Measurements from ENCODE around the gene SLC6A13.

SLC6A13 gene

DNA sequence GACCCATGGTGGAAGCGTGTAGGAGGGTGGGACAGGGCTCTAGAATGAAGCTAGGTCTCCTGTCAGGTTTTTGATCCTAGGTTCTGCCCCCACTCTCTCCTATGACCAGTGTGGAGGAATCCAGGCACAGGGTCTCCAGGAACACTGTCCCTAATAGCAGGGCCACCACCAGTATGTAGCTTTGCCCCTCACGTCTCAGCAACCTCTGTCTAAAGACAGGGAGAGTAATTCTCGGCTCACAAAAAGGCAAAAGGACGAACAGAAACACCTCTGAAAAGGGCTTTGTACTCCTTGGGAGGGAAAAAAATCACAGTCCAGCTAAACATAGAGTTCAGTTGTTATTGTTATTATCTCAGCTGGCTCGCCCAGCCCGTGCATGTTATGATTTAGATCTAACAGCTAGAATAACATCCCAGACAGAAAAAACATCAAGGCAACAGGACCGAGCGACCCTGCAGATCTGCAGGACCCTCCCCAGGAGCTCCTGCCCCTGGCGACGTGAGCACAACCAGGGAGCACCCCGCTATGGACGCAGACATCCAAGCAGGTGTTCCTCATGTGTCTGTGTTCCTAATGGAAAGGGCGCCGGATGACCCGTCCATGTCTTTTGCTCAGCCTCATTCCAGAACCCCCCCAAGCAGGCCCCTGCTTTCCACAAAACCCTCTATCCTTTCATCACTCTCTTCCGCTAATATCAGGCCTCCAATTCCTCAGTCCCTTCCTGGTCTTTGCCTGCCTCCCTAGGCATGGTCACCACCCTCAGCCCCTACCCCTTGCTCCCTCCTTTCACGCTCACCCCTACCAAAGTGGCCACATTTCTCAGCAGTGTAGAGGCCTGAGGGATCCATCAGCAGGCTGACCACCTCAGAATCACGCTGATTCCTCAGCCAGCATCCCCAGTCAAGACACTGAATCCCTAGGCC is 34.5 kb downstream of the SLC6A13 start:
- DNase-seq (ENCODE audit: low read depth) = no peak
- TF ChIP-seq, protein P1, sequence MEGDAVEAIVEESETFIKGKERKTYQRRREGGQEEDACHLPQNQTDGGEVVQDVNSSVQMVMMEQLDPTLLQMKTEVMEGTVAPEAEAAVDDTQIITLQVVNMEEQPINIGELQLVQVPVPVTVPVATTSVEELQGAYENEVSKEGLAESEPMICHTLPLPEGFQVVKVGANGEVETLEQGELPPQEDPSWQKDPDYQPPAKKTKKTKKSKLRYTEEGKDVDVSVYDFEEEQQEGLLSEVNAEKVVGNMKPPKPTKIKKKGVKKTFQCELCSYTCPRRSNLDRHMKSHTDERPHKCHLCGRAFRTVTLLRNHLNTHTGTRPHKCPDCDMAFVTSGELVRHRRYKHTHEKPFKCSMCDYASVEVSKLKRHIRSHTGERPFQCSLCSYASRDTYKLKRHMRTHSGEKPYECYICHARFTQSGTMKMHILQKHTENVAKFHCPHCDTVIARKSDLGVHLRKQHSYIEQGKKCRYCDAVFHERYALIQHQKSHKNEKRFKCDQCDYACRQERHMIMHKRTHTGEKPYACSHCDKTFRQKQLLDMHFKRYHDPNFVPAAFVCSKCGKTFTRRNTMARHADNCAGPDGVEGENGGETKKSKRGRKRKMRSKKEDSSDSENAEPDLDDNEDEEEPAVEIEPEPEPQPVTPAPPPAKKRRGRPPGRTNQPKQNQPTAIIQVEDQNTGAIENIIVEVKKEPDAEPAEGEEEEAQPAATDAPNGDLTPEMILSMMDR (conservative IDR thresholded peaks at IDR 0.05; ENCODE audit: low read depth, low read length) = no peak
- no peak overlapping the region for H3K4me3 ChIP-seq (ENCODE audit: low read depth, low read length)

DNA sequence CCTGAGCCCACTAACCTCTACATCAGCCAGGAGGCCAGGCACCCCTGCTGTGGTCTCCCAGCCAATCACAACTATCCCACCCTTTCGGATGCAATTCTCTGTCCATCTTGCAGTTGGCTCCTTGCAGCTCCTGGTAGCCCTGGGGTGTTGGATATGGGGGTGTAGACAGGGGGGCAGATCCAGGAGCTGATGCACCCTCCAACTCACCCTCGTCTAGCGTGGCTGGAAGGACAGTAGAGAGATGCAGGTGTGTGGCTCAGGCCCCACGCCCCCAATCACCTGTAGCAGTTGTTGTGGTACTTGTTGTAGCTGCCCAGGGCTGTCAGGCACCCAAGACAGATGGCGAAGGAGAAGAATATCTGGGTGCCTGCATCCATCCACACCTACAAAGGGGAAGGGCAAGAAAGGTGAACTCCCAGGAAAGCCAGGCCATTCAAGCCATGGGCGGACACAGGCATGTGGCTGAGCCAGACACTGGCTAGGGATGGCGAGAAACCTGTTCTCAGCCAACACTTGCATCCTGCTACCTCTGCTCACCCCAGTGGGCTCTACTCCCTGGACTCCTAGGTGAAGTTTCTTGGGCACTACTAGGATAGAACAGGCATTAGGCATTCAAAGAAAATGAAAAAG is 35.2 kb downstream of the SLC6A13 start:
- TF ChIP-seq, protein P1 (conservative IDR thresholded peaks at IDR 0.05; ENCODE audit: low read depth, low read length) = no peak
- no peak overlapping the region for H3K4me3 ChIP-seq (ENCODE audit: low read depth, low read length)
- DNase-seq (ENCODE audit: low read depth) = no peak

- TF ChIP-seq, protein P1 (conservative IDR thresholded peaks at IDR 0.05; ENCODE audit: low read depth, low read length) = no peak
- no peak for DNase-seq (ENCODE audit: low read depth)
- H3K4me3 ChIP-seq (ENCODE audit: low read depth, low read length) = no peak overlapping the region
Measured at GRCh38 chr12:226401-226800, 36.2 kb downstream of the SLC6A13 start.

GRCh38 chr12:225012-225411 is 37.6 kb downstream of the SLC6A13 start:
- TF ChIP-seq, protein P1 (conservative IDR thresholded peaks at IDR 0.05; ENCODE audit: low read depth, low read length) = no peak
- H3K4me3 ChIP-seq (ENCODE audit: low read depth, low read length) = no peak overlapping the region
- DNase-seq (ENCODE audit: low read depth) = no peak

DNA sequence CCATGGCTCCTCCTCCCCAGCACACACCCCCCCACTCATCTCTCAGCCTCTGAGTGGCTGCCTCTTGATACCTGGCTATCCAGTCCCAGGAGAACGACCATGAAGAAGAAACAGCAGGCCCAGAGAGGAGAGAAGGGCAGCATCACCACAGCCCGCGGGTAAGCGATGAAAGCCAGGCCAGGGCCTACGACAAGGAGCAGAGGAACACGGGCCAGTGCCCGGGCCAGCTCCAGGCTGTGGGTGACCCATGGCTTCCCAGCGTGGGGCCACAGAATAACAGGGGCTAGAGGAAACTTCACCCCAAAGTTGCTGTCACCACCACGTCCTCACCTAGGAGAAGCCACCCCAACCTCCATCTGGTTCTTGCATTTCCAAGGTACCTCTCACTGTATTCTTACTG is 38.3 kb downstream of the SLC6A13 start:
- DNase-seq (ENCODE audit: low read depth) = no peak
- H3K4me3 ChIP-seq (ENCODE audit: low read depth, low read length) = no peak overlapping the region
- TF ChIP-seq, protein P1 (conservative IDR thresholded peaks at IDR 0.05; ENCODE audit: low read depth, low read length) = no peak

DNA sequence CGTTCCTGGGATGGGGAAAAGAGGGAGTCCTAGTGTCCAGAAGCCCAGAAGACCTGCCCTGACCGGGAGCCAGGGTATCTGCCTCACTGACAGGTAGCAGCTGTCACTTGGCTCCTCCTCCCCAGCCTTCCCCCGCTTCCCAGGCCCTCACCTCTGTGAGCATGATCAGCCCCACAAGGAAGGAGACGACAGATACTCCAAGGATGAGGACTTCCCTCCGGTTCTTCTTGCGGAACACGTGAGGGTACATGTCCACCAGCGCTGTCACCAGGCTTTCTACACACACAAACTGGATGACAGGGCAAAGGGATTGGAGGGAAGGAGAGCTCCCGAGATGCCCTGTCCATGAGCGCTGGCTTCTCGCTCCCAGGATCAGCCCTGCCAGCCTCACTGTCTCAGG is 38.8 kb downstream of the SLC6A13 start:
- DNase-seq (ENCODE audit: low read depth) = no peak

More for the DNA sequence above, 38.8 kb downstream of the SLC6A13 start:
- TF ChIP-seq, protein P1 (conservative IDR thresholded peaks at IDR 0.05; ENCODE audit: low read depth, low read length) = no peak
- no peak overlapping the region for H3K4me3 ChIP-seq (ENCODE audit: low read depth, low read length)
